Activated CD4-positive, CD25-positive, alpha-beta regulatory T cell treated with anti-CD3 and anti-CD28 coated beads, Interleukin-2, amount 50 U/mL, for 16 hours (primary cell): ENCODE results near the gene MICOS13.
"Not testable (repeated sequence)": the region's sequence is repeated elsewhere in the genome, so short reads cannot be mapped to it uniquely, and the experiment has no call there.

Experiments used
- DNase-seq: peaks from one replicate; pipeline ENCODE4 v3.0.0-alpha.2; 2020; ENCODE audit warnings: low read depth, low spot score

MICOS13 gene, protein sequence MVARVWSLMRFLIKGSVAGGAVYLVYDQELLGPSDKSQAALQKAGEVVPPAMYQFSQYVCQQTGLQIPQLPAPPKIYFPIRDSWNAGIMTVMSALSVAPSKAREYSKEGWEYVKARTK

DNA sequence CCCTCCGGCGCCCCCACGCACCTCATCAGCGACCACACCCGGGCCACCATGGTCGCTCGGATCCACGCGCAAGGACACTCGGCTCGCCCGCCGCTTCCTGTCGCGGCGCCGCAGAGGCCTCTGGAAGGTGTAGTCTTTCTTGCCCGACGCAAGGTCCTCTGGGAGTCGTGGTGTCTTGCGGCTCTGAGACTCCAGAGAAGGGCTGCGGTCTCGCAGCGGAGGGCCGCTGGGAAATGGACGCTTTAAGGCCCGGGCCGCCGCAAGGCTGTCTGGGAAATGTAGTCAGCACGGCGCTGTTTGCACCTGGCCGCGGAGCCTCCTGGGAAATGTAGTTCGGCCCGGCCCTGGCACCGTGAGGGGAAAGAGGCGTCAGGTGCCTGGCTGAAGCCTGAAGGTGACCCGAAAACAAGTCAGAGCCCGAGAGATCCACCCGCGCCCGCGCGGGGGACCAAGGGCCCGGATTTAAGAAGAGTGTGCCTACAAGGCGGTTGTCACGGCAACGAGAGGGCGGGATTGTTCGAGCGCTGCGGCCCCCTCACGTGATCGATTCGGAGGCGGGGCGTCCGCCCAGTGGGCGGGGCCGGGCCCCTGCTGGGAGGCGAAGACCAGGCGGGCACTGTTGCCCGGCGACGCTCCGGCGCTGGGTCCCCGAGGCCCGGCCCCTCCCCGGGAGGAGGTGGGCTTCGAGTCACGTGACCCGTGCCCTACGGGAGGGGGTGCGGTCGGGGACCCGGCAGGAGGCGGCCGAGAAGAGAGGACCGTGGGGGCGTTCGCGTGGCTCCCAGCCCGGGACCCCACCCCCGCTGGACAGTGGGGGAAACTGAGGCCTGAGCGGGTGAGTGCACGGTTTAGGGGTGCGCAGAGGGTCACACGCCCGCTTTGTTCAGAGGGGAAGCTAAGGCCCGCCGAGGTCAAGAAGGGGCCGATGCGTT, at the start of gene MICOS13, which contains the start of gene HSD11B1L:
TSS of gene MICOS13 (minus strand) at position 80 of the 932 bp plus-strand sequence. CDS start at position 50, 30 bp downstream.
TSS of gene HSD11B1L (plus strand) at position 591 of the 932 bp plus-strand sequence. CDS start 3,806 bp downstream, outside the sequence.
- DNase-seq = peak; percentile 97

DNA sequence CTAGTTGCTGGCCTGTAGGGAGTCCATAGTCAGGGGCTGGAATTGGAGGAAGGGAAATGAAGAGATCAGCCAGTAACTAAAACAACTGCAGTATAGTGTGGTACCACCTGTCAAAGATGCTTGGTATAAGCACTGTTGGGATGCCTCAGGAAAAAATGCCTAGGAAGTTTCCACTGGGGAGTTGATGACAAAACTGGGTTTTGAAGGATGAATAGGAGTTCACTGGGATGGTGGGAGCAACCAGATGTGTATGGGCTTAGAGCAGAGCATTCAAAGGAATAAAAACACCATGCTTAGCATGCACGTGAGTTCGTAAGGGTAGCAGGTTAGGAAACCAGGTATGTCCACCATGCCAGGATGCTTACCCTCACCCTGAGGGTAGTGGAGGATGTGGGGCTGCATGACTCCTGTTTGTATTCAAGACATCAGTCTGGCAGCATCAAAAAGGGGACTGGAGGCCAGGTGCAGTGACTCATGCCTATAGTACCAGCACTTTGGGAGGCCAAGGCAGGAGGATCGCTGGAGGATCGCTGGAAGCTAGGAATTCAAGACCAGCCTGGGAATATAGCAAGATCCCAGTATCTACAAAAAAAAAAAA, 47.2 kb upstream of the MICOS13 start:
- no peak for DNase-seq

DNA sequence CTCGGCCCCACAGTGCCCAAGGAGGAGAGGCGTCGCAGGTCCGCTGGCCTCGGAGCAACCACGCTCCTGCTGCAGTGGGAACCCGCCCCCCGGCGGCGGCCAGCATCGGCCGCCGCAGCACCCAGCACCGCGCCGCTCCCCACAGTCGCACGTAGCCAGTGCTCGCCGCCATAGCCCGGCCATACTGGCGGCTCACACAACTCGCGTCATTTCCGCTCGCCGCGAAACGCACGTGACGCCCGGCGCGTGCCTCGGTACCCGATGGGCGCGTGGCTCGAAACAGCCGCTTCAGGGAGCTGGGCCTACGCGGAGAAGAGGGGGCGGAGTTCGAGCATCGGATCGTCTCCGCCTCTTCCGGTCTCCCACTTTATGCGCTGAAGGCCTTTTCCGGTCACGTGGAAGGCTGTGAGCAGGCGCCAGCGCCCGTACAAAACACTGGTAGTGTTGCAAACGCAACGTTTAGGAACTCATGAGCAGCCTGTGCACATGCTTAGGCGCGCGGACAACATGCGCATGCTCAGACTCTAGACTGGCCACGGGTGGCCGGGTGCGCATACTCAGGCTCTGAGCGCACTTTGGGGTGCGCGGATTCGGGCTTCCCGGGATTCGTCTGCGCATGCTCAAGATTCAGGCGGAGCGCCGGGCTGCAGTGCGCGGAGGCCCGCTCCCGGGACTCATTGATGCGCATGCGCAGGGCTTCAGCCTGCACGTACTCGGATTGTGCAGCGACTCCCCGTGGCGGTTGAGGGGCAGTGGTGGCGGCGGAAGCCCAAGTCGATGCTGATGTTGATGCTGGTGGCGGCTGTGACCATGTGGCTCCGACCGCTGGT, 39.9 kb upstream of the MICOS13 start, which contains the start of the genes CATSPERD and LONP1:
TSS of gene CATSPERD (plus strand) at position 677 of the 830 bp plus-strand sequence. CDS start at position 778, 101 bp downstream.
TSS of gene LONP1 (minus strand) at position 186 of the 830 bp plus-strand sequence. CDS start at position 172, 14 bp downstream.
- DNase-seq = peak; percentile 97

DNA sequence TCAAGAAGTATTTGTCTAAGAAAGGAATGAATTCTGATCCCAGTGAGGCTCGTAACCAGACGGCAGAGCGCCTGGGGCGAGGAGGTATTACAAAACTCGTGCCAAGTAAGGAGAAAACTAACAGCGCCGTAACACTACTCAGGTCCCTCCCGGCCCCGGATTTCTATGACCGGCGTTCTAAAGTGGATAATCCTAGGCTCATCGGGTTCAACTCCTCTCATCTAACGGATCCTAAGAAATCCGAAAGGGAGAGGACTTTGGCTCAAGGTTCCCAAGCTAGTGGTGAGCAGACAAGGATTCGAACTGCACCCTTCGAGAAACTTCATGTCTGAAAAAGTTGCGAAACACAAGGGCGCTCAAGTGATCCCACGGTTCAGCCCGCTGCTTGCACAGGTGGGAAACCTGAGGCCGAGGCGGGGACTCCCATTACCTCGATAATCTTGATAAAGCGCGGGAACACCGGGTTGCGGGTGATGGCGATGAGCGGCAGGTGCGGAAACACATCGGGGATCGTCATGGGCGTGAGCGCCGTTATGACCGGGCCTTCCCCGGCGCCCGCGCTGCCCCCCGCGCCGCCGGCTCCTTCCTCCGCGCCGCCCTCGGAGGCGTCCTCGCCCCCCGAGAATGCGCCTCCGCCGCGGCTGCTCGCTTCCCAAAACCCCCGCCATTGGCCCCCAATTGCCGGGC, 39.1 kb upstream of the MICOS13 start:
- DNase-seq = no peak

DNA sequence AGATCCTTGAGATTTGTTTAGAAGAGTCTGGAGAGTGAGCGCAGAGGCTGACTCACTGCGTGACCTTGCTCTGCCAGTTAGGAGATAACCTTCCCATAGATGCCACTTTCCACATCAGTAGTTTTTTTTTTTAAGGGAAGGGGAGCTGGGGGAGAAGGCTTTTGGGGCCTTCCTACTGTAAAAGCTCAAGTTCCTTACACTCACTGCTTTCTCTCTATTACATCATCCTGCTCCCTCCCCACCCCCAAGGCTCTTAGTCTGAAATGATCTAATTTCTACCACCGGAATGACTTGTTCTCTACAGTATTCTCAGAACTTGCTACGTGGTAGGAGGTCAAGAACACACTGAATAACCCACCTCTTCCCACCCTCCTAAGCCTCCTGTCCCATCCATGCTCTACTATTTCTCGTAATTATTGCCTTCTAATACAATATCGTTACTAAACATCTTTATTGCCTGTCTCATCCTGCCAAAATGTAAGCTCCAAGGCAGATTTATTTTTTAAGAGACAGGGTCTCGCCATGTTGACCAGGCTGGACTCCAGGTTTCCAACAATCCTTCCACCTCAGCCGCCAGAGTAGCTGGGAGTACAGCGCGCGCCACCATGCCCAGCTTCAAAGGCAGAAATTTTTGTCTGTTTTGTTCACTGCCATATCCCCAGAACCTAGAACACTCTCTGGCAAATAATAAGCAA, 38.4 kb upstream of the MICOS13 start:
- DNase-seq = peak; percentile 28

DNA sequence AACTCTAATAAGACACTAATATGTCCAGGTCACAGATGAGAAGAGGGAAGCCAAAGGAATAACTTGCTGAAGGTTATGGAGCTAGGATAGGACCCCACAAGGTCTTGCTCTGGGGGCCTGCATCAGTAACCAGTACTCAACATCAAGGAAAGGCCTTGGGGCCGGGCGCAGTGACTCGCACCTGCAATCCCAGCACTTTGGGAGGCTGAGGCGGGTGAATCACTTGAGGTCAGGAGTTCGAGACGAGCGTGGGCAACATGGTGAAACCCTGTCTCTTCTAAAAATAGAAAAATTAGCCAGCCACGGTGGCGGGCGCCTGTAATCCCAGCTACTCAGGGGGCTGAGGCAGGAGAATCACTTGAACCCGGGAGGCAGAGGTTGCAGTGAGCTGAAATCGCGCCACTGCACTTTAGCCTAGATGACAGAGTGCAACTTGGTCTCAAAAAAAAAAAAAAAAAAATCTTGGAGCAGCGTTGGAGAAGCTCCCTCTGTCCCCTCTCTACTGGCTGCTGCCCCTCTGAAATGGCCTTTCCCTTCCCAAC, 37.8 kb upstream of the MICOS13 start:
- no peak for DNase-seq

DNA sequence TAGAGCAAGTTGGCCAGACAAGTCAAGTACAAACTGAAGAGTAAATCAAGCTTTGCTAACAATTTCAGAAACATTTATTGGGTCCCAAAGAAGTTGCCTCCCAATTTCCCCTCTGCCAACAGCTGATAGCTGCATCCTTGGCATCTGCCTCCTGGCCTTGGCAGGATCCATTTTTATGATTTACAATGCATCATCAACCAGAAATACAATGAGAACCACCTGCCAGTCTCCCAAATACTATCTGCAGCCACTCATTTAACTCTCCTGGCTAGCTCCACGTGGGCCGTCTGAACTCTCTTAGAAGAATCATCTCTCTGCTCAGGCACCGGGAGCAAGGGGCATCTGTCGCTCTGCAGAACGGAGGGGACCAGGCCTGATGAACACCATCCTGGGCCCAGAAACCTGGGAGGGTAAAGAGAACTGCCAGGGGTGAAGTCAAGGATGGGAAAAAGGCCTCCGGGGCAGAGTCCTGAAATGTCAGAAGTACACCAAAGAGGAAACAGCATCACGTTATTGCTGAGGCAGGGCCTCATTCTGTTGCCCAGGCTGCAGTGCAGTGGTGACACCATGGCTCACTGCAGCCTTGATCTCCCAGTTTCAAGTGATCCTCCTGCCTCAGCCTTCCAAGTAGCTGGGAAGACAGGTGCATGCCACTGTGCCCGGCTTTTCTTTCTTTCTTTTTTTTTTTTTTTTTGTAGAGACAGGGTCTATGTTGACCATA, 37.1 kb upstream of the MICOS13 start:
- DNase-seq = no peak

DNA sequence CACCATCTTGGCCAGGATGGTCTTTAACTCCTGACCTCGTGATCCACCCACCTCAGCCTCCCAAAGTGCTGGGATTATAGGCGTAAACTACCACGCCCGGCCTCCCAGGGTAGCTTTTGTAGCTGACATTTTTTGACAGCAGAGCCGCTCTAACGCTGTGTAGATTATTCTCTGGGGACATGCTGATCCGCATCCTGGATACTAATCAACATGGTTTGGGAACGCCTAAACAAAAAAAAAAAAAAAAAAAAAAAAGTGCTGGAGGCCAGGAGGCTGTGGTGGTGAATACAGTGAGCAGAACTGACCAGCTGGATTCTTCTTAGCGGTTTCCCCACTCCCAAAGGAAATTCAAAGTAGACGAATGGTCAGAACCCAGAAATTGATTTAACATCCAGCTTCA, 34.5 kb upstream of the MICOS13 start:
- no peak for DNase-seq

DNA sequence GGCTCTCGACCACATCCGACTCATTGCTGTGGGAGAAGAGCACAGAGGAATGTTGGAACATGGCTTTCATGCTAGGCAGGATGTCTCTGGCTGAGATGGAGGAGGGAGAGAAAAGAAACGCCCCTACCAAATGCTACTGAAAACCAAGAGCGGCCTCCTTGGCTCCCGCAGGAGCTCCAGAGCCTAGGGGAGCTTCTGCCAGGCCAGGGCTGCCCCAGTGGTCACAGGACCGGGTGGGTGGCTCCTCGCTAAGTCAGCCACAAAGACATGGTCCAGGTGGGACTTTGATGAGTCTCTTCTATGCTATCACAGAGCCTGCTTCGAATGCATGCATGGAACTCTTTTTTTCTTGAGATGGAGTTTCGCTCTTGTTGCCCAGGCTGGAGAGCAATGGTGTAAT, 32.9 kb upstream of the MICOS13 start:
- no peak for DNase-seq

DNA sequence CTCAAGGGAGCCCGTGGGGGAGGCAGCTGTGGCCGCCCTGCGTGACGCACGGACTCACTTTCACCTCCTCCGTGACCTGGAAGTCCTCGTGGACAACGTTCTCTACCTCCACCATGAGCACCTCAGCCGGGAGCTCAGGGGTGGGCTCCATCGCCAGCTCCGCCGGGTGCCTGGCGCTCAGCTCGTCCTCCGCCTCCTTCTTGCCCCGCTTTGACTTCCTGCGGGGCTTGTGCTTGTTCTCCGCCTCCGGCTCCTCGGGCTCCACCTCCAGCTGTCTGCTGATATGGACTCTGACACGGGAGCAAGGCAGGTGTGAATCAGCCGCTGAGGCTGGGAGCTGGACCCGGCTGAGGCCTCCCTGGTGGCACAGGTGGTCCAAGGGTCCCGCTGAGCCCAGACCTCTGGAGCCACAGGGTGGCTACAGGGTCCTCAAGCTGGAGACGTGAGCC, 31.4 kb upstream of the MICOS13 start:
- DNase-seq = no peak

DNA sequence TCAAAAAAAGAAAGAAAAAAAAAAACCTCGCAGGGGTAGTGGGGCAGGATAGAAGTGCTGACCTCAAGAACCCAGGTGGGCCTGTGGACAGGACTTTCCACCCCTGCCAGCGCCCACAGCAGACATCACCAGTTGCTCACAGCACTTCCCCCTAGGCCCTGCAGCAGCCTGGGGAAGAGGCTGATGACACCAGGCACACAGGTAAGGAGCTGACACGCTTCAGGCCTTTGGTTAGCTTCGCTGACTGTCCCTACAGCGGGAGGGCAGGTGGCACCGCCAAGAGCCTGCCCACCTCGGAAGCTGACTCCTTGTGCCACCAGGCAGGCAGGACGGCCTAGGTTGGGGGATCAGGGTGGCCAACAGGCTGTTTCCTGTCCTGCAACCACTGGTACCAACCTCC, 30.7 kb upstream of the MICOS13 start:
- no peak for DNase-seq

DNA sequence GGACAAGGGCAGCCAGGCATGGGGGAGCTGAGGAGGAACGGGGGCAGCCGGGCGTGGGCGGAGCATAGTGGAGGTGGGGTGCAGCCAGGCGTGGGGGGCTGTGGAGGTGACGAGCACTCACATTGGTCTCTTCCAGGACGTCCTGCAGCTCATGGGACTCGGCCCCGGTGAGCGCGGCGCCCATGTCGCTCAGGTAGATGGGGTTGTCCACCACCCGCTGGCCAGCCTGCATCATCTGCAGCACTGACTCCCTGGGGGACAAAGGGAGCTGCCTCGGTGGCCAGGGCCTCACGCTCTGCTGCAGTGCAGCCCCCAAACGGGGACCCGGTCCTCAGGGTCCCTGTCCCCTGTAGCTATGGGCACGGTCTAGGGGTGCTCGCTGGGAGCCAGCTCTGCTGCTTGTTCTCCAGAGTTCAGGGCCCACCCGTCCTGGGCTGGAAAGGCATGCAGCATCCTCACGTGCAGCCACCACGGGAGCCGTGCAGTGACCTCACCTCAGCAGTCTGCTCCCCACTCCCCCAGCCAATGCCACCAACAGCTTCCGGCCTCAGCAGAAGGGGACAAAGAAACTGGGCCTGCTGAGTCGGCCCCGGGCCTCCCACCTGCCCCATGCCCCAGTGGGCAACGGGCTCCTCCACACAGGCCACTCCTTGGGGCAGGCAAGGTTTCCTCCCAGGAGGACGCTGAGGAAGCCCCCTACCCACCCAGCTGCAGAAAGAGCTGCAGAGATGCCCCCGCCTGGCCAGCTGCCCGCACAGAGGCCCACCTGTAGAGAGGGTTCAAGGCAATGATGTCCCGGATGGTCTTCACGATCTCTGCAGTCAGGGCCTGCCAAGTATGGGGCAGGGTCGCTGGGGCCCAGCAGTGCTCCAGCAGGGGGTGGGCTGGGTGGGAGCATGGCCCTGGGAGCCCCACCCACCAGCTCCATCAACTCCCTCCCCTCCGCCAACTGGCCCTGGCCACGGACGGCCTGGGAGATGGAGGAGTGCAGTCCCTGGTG, 27.6 kb upstream of the MICOS13 start:
- no peak for DNase-seq

DNA sequence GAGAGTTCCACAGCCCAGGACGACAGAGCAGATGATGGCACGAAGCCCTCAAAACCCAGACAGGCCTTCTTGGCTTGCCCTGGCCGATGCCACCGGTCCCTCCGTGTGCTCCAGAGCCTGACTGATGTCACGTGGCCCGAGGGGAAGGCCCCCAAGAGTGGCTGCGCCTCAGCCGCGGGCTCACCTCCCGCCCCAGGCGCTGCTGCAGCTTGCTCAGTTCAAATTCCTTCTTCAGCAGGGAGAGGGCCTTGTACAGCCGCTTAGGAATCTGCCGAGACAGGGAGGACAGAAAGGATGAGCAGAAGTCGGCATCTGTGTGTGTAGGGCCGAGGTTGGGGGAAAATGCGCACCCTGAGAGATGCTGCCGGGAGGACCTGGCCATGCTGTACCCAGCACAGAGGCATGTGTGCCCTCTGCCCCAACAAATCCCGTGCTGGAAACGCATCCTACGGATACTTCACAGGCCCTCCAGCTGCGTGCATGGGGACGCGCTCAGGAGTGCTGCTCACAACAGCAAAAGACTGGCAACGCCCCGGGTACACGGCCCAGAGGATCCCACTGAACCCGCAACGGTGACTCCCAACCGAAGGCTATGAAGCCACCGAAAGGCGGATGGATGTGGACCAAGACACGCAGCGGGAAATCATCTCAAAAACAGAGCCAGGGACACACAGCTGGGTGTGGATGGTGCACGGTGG, 26.7 kb upstream of the MICOS13 start:
- no peak for DNase-seq

DNA sequence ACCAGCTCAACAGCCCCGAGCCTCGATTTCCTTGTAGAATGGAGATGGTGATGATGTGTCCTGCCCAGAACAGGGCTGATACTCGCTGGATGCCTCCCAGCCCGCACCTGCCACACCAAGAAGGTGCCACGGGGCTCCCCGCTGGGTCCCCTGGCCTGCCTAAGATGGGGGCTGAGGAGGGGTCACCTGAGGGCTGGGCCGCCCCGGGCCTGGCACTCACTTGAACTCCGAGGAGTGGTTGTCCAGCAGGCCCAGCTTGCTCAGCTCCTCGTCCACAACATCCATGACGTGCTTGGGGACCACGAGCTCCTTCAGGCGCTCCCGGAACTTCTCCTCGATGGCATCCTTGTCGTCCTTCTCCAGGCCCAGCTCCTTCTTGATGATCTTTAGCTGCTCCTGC, 25.2 kb upstream of the MICOS13 start:
- DNase-seq = no peak

DNA sequence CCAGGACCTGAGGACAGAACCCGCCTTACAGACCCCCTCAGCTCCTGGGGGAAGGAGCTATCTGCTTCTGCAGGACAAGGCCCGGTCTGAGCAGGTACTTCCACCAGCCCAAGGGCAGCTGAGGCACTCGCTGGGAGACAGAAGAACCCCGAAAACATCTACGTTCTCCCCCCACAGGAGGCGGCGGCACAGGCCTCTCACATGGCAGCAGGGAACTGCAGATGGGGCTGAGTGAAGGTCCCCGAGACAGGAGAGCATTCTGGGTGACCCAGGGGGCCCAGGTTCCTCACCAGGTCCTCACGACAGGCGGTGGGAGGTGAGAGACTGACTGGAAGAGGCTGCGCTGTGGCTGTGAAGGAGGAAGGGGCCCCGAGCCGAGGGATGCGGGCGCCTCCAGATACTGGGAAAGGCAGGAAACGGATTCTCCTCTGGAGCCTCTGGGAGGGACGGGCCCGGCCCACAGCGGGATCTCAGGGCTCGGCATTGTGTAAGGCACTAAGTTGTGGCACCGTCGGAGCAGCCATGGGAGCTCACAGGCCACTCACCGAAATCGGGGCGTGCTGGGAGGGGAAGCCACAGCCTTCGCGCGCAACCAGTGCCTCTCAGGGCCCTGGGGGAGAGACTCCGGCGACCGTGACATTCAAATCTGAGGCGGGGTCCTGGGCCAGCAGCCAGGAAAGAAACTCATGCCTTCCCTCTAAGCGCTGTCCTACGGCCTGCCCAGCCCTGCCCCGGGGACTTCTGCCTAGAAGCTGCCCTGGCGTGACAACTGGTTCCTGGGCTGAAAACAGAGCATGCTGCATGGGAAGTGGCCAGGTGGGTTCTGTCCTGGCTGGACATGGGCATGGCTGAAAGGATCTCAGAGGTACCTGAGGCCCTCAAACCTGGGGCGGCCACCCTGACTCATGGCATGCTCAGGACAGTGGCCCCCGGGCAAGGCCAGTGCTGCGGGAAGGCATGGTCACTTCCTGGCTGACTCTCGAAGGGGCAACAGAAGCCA, 23.8 kb upstream of the MICOS13 start:
- DNase-seq = no peak

DNA sequence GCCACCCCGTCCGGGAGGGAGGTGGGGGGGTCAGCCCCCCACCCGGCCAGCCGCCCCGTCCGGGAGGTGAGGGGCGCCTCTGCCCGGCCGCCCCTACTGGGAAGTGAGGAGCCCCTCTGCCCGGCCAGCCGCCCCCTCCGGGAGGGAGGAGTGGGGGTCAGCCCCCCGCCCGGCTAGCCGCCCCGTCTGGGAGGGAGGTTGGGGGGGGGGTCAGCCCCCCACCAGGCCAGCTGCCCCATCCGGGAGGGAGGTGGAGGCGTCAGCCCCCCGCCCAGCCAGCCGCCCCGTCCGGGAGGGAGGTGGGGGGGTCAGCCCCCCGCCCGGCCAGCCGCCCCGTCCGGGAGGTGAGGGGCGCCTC, 21.7 kb upstream of the MICOS13 start:
- DNase-seq = not testable (repeated sequence)
